Activated CD4-positive, alpha-beta T cell treated with anti-CD3 and anti-CD28 coated beads for 36 hours (primary cell): ENCODE data around the gene FTO. TPM values are rescaled to one million over a fixed set of nuclear protein-coding genes. Genes with fewer than 3 reads are reported as not detected.
"Not testable (repeated sequence)": the region's sequence is repeated elsewhere in the genome, so short reads cannot be mapped to it uniquely, and the experiment has no call there.

ENCODE experiments used
- ATAC-seq: fragments of 200-7000 bp; cut with Tn5 transposase; one replicate; pipeline ENCODE4 v1.10.0; 2021; ENCODE audit warnings: mild to moderate bottlenecking, moderate library complexity
- CTCF ChIA-PET: fragments of 350-600 bp; sonication (Branson Sonifier 250); formaldehyde crosslinking; loops from one replicate; lab custom pipeline; 2021; ENCODE audit warnings: antibody characterized with exemption; lab: Charles Lee
- POLR2A ChIA-PET: fragments of 350-600 bp; sonication (Branson Sonifier 250); formaldehyde crosslinking; loops from one replicate; lab custom pipeline; 2021; ENCODE audit warnings: antibody characterized with exemption, inconsistent platforms; lab: Charles Lee
- DNase-seq: peaks from one replicate; pipeline ENCODE4 v3.0.0-alpha.2; 2020
- H3K27ac Mint-ChIP-seq: one replicate; pipeline ENCODE4 v1.8.0; 2021; ENCODE audit warnings: mixed read lengths
- H3K27me3 Mint-ChIP-seq: one replicate; pipeline ENCODE4 v1.8.0; 2021; ENCODE audit warnings: mixed read lengths
- H3K36me3 Mint-ChIP-seq: one replicate; pipeline ENCODE4 v1.8.0; 2021; ENCODE audit warnings: low read depth, mixed read lengths
- H3K4me1 Mint-ChIP-seq: one replicate; pipeline ENCODE4 v1.8.0; 2021; ENCODE audit warnings: mixed read lengths
- H3K4me3 Mint-ChIP-seq: one replicate; pipeline ENCODE4 v1.8.0; 2021; ENCODE audit warnings: mild to moderate bottlenecking, moderate library complexity, mixed read lengths
- H3K9me3 Mint-ChIP-seq: one replicate; pipeline ENCODE4 v1.8.0; 2021; ENCODE audit warnings: low read depth, mixed read lengths
- intact Hi-C, 2 experiments: fragments of 100-400 bp; cut with DNase I in 1 of 2; cut with micrococcal nuclease in 1 of 2; formaldehyde crosslinking; loops; one replicate each; pipeline versions ENCODE4 v1.14.2 to v1.15.1; 2022 to 2024; cut with DNase I, micrococcal nuclease
- total RNA-seq, 2 experiments: library from RNA; stranded (reverse); gene quantifications; one replicate each; pipeline ENCODE4 v1.2.3, GENCODE V29; 2021

FTO gene
- total RNA-seq, 2 experiments from 2014 or later = 50.9 to 57.6 TPM

DNA sequence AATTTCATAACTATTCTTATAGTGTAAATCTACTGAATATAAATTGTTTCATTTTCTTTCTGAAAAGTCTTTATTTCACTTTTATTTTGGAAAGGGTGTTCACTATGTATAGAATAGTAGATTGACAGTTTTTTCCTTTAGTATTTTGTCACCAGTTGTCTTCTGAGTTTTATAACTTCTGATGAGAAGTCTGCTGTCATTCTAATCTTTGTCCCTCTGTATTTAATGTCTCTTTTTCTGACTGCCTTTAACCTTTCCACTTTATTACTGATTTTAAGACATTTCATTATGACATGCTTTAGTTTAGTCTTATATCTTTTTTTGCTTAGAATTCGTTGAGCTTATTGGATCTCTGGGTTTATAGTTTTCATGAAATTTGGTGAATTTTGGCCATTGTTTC lies 166.9 kb downstream of the FTO start:
- H3K9me3 Mint-ChIP-seq = peaks cover 16% of the 10 kb centered on the region
- CTCF ChIA-PET = no interaction called here
- DNase-seq = no peak
- H3K4me3 Mint-ChIP-seq = no peak overlapping the region
- H3K27me3 Mint-ChIP-seq = no peaks in the 10 kb centered on the region
- H3K36me3 Mint-ChIP-seq = peaks cover 69% of the 10 kb centered on the region
- intact Hi-C loops = no loop called here
- H3K4me1 Mint-ChIP-seq = peaks cover 5% of the 10 kb centered on the region
- no peak for ATAC-seq
- POLR2A ChIA-PET = no interaction called here
- no peak overlapping the region for H3K27ac Mint-ChIP-seq

DNA sequence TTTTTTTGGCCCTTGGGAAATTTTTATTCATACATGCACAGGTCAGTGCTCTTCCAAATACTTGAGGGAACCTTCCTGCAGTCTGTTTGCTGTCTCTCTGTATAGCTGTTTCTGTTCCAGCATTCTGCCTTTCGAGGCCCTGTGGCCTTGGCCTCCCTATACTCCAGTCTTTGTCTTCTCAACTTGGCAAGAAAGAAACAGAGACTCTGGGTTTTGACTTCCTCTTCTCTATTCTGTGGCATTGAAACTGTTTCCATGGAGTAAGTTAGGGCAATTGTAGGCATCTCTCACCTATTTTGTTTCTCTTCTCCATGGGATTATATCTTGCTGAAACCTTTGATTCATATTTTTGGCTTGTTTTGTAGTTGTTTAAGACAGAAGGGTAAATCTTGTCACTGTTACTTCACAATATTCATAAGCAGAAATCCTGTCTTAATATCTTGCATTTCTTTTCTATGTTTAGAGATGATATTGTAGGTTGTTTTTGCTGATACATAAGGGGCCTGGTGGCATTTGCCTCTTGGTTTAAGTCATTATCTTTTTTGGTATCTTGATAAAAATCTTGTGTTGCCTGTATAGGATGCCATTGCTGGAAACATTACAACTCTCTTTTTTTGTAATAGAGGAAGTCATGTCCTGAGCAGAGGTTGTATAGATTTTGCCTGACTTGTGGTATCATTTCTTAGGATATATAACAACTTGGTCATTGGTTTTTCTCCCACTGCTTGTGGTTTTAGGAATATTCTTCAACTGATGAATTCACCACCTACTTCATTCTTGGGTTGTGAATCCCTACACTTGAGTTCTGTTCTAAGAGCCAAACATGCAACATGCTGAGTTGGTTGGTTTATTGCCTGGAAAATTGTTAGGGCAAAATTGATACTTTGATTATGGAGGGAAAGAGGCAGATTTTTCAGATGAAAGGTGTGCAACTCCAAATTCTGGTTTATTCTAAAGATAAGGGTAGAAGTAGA lies 168.6 kb downstream of the FTO start:
- H3K36me3 Mint-ChIP-seq = peaks cover 53% of the 10 kb centered on the region
- POLR2A ChIA-PET = no interaction called here
- intact Hi-C loops = no loop called here

DNA sequence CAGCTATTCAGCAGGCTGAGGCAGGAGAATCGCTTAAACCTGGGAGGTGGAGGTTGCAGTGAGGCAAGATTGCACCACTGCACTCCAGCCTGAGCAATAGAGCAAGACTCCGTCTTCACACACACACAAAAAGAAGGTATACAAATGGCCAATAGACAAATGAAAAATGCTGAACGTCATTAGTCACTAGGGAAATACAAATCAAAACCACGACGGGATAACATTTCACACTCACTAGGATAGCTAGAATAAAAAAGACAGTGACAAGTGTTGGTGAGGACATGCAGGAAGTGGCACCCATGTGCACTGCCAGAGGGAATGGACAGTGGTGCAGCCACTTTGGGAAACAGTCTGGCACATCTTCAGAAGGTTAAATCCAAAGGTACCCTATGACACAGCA lies 172.9 kb downstream of the FTO start:
- H3K27ac Mint-ChIP-seq = no peak overlapping the region

More for the DNA sequence above, 168.6 kb downstream of the FTO start:
- no peak for DNase-seq
- peaks cover 5% of the 10 kb centered on the region for H3K4me1 Mint-ChIP-seq
- ATAC-seq = no peak
- H3K4me3 Mint-ChIP-seq = no peak overlapping the region
- no peak overlapping the region for H3K27ac Mint-ChIP-seq
- H3K9me3 Mint-ChIP-seq = peaks cover 16% of the 10 kb centered on the region
- CTCF ChIA-PET = no interaction called here
- H3K27me3 Mint-ChIP-seq = no peaks in the 10 kb centered on the region

DNA sequence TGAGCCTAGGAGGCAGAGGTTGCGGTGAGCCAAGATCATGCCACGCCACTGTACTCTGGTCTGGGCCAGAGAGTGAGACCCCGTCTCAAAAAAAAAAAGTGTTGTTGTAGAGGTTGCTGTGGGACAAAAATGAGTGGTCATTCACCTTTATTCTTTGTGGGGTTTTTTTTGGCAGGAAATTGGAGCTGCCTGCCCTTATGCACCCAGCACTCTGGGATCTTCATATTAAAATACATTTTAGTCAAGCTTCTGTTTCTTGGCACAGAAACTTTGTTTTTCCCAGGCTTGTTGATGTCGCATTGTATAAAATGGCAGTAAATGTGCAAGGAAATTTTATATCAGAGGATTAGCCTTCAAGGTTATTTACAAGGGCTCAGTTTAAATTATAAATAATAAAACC lies 174.3 kb downstream of the FTO start:
- H3K9me3 Mint-ChIP-seq = no peaks in the 10 kb centered on the region
- H3K27ac Mint-ChIP-seq = no peak overlapping the region
- H3K4me3 Mint-ChIP-seq = no peak overlapping the region
- intact Hi-C loops = no loop called here
- DNase-seq = no peak
- CTCF ChIA-PET = interaction anchor here (1.4 kb wide), 1 partner anchor 14 kb away, joined by 5 read pairs; no protein-coding TSS in a partner anchor
- no peak for ATAC-seq
- H3K4me1 Mint-ChIP-seq = no peaks in the 10 kb centered on the region
- POLR2A ChIA-PET = interaction anchor here (0.6 kb wide), 1 partner anchor 1576 kb away, joined by 3 read pairs; no protein-coding TSS in a partner anchor
- H3K27me3 Mint-ChIP-seq = no peaks in the 10 kb centered on the region
- H3K36me3 Mint-ChIP-seq = peaks cover 25% of the 10 kb centered on the region

More for the DNA sequence above, 172.9 kb downstream of the FTO start:
- ATAC-seq (no peak), DNase-seq (no peak)
- Mint-ChIP-seq H3K9me3 (no peaks in the 10 kb centered on the region), H3K27me3 (no peaks in the 10 kb centered on the region), H3K36me3 (peaks cover 30% of the 10 kb centered on the region), H3K4me3 (no peak overlapping the region), H3K4me1 (peaks cover 5% of the 10 kb centered on the region)
- POLR2A ChIA-PET = no interaction called here
- CTCF ChIA-PET = no interaction called here
- intact Hi-C loops = no loop called here

DNA sequence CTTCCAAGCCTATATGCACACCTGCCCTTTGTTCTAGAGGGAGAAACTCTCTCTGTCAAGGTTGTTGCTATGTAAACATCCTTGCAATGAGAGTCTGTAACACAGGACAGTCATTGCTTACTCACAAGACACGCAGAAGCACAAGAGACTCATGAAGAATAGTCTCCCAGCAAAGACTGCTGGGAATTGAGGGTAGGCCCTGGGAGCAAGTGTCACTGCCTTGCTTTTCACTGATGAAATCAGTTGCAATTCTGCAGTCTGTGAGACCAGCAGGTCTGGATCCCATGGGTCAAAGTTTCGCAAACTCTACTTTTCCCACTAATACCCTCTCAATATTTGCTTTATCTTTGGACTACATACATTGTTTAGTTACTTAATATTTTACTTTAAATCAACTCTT lies 177.4 kb downstream of the FTO start:
- intact Hi-C loops = no loop called here
- H3K9me3 Mint-ChIP-seq = no peaks in the 10 kb centered on the region
- peaks cover 29% of the 10 kb centered on the region for H3K36me3 Mint-ChIP-seq
- H3K4me1 Mint-ChIP-seq = no peaks in the 10 kb centered on the region
- no peaks in the 10 kb centered on the region for H3K27me3 Mint-ChIP-seq
- ATAC-seq (no peak), DNase-seq (no peak)
- POLR2A ChIA-PET = no interaction called here
- H3K4me3 Mint-ChIP-seq = no peak overlapping the region
- H3K27ac Mint-ChIP-seq = no peak overlapping the region
- CTCF ChIA-PET = interaction anchor here (1.1 kb wide), 1 partner anchor 11 kb away, joined by 3 read pairs; no protein-coding TSS in a partner anchor

DNA sequence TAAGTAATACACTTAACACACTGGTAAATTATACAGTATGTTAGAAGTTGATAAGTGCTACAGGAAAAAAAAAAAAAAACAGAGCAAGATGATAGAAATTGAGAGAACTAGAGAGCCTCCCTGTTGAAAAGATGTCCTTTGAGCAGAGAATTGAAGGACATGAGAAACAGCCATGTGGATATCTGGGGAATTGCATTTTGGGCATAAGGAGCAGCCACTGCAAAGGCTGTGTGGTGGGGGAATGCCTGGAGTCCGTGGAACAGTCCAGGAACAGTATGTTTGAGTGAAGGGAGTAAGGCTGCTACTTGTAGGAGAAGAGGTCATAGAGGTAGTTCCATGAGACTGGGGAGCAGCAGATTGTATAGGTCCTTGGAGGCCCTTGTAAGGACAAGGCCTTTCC lies 178.4 kb downstream of the FTO start:
- Mint-ChIP-seq H3K4me1 (no peaks in the 10 kb centered on the region), H3K36me3 (peaks cover 35% of the 10 kb centered on the region), H3K27me3 (no peaks in the 10 kb centered on the region), H3K9me3 (no peaks in the 10 kb centered on the region), H3K4me3 (no peak overlapping the region), H3K27ac (no peak overlapping the region)
- ATAC-seq (no peak), DNase-seq (no peak)
- intact Hi-C loops = no loop called here
- POLR2A ChIA-PET = no interaction called here
- CTCF ChIA-PET = no interaction called here

DNA sequence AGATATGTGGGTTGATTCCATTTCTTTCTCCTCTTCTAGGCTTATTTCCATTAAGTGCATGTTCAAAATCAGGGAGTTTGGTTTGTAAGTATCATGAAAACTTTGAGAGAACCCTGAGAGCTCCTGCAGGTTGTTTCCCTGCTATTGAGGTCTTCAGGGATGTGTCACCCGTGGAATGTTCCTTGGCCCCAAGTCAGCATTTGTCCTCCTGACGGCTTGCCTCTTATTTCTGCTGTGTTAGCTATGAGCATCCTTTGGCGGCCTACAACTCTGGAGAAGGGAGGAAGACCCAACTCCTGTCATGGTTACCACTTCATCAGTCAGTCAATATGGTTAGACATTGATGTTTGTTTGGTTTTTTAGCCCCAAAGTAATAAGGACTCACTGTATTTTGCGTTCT lies 180.8 kb downstream of the FTO start:
- Mint-ChIP-seq H3K9me3 (no peaks in the 10 kb centered on the region), H3K36me3 (peaks cover 44% of the 10 kb centered on the region)
- POLR2A ChIA-PET = no interaction called here

DNA sequence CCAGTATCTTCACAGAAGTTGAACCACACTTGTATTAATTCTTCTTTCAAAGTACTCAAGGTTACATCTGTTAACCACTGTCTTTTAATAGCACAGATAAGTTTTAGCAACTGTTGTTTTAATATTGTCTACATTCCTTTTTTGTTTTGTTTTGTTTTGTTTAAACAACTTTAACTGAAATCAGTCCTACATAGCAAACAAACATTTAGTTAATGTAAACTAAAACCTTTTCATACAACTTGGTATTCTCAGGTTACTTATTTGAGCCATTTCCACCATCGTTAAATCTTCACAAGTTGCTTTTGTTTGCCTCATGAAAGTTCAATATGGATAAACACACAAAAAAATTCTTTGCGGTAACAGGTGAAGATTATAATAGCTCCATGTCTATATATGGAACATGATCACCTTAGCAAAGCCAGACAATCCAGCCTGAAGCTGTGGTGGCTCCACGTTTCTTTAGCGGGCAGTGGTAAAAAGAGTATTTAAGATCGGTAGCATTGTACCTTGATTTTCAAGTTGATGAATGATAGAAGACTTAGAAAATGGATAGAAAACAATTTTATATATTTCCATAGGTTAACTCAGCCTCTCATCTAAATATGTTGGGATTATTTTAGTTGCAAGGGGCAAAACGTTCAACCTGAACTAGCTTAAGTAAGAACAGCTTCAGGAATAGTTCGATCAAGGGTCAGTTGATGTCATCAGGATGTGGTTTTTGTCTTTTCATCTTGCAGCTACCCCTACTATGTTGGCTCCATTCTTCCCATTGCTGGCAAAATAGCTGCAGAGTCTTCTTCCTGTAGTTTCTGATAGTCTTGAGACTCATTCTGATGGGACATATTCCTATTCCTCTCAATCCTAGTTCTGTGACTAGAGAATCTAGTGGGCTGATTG lies 182.8 kb downstream of the FTO start:
- Mint-ChIP-seq H3K4me3 (no peak overlapping the region), H3K9me3 (no peaks in the 10 kb centered on the region), H3K27ac (no peak overlapping the region), H3K27me3 (no peaks in the 10 kb centered on the region), H3K36me3 (peaks cover 34% of the 10 kb centered on the region), H3K4me1 (no peaks in the 10 kb centered on the region)
- ChIA-PET CTCF (no interaction called here), POLR2A (no interaction called here)
- intact Hi-C loops = no loop called here
- DNase-seq = no peak
- ATAC-seq = no peak

More for the DNA sequence above, 180.8 kb downstream of the FTO start:
- intact Hi-C loops = no loop called here
- no peaks in the 10 kb centered on the region for H3K27me3 Mint-ChIP-seq
- H3K4me3 Mint-ChIP-seq = no peak overlapping the region
- H3K4me1 Mint-ChIP-seq = no peaks in the 10 kb centered on the region
- DNase-seq (no peak), ATAC-seq (no peak)
- CTCF ChIA-PET = no interaction called here
- no peak overlapping the region for H3K27ac Mint-ChIP-seq

DNA sequence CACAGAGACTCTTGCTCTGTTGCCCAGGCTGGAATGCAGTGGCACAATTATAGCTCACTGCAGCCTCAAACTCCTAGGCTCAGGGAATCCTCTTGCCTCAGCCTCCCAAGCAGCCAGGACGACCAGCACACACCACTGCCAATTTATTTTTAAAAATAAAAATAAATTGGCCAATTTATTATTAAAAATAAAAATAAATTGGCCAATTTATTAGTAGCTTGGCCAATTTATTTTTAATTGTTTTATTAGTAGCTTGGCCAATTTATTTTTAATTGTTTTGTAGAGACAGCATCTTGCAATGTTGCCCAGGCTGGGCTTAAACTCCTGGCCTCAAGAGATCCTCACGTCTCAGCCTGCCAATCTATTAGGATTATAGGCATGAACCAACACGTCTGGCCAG lies 184.3 kb downstream of the FTO start:
- POLR2A ChIA-PET = no interaction called here
- intact Hi-C loops = no loop called here
- H3K9me3 Mint-ChIP-seq = no peaks in the 10 kb centered on the region
- ATAC-seq (no peak), DNase-seq (no peak)
- CTCF ChIA-PET = interaction anchor here (0.6 to 0.9 kb wide), 2 partner anchors 24 to 284 kb away, joined by 3 read pairs; no protein-coding TSS in a partner anchor
- H3K4me3 Mint-ChIP-seq = no peak overlapping the region
- H3K27ac Mint-ChIP-seq = no peak overlapping the region
- H3K27me3 Mint-ChIP-seq = no peaks in the 10 kb centered on the region
- peaks cover 34% of the 10 kb centered on the region for H3K36me3 Mint-ChIP-seq
- H3K4me1 Mint-ChIP-seq = peaks cover 5% of the 10 kb centered on the region

DNA sequence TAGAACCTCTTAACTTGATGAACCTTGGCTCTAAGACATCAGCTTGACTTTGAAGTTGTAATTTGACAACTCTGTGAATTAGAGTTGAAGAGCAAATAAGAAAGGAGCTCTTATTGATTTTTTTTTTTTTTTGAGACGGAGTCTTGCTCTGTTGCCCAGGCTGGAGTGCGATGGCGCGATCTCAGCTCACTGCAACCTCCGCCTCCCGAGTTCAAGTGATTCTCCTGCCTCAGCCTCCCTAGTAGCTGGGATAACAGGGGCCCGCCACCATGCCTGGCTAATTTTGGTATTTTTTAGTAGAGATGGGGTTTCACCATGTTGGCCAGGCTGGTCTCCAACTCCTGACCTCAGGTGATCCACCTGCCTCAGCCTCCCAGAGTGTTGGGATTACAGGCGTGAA lies 186.9 kb downstream of the FTO start:
- H3K27ac Mint-ChIP-seq, H3K27me3 Mint-ChIP-seq, ATAC-seq, H3K4me1 Mint-ChIP-seq, H3K4me3 Mint-ChIP-seq, DNase-seq, H3K9me3 Mint-ChIP-seq, POLR2A ChIA-PET: not testable (repeated sequence)
- intact Hi-C loops = loop anchor here (5.0 to 10.0 kb wide), 3 partner anchors 396 to 1364 kb away; partner anchors contain the start of genes IRX3 (in 1 of the 2) and IRX5 (in 1 of the 2)
- CTCF ChIA-PET = interaction anchor here (0.7 to 1.7 kb wide), 3 partner anchors 24 to 406 kb away, joined by 3 read pairs; no protein-coding TSS in a partner anchor
- H3K36me3 Mint-ChIP-seq = peaks cover 16% of the 10 kb centered on the region
